ENCODE data around the gene CTIF.

GRCh38 chr18:48805826-48806535 lies 267.1 kb downstream of the CTIF start:
- TF ChIP-seq CTCF (IDR thresholded peaks at IDR 0.05) (no peak), POLR2A (IDR thresholded peaks at IDR 0.05) (no peak)
